Testis (tissue), 3 donors: ENCODE data around the gene ABL1. TPM values are rescaled to one million over a fixed set of nuclear protein-coding genes. Genes with fewer than 3 reads are reported as not detected.

Source experiments
- DNase-seq: peaks from one replicate; pipeline ENCODE4 v3.0.0-alpha.2; 2019
- H3K27ac ChIP-seq, 2 donors: fragments of 200-600 bp; sonication (generic); one replicate each; pipeline ENCODE4 v1.5.1; 2019
- H3K27me3 ChIP-seq: fragments of 200-600 bp; sonication (generic); one replicate; pipeline ENCODE4 v1.5.1; 2019
- H3K36me3 ChIP-seq: fragments of 200-600 bp; sonication (generic); one replicate; pipeline ENCODE4 v1.5.1; 2017; ENCODE audit warnings: low read depth; ENCODE audit errors: missing control alignments
- H3K4me1 ChIP-seq: fragments of 200-600 bp; sonication (generic); one replicate; pipeline ENCODE4 v1.5.1; 2019
- H3K4me3 ChIP-seq, 2 donors: fragments of 200-600 bp; sonication (generic); one replicate each; pipeline ENCODE4 v1.5.1; 2017 to 2019
- H3K9me3 ChIP-seq: fragments of 200-600 bp; sonication (generic); one replicate; pipeline ENCODE4 v1.5.1; 2017
- CTCF ChIP-seq, 3 experiments: fragments of 450-650 bp in 2 of 3; fragments of 200-600 bp in 1 of 3; sonication (generic) in 1 of 3; IDR thresholded peaks; one replicate each; pipeline ENCODE4 v1.5.1; 2016 to 2019; ENCODE audit warnings: antibody characterized with exemption in 3 of 3, mild to moderate bottlenecking in 2 of 3, moderate library complexity in 1 of 3
- POLR2A ChIP-seq: fragments of 450-650 bp; IDR thresholded peaks from one replicate; pipeline ENCODE4 v1.6.1; 2017; ENCODE audit warnings: antibody characterized with exemption, mild to moderate bottlenecking, moderate library complexity
- WGBS, 2 donors: methylation state at CpG; one replicate each; pipeline ENCODE4 v1.1.5; 2018; 5-methylcytosine and 5-hydroxymethylcytosine counted together
- intact Hi-C: fragments of 100-400 bp; cut with DNase I; formaldehyde crosslinking; loops from one replicate; pipeline ENCODE4 v1.15.1; 2023; ENCODE audit warnings: low total_unique reads
- polyA plus RNA-seq: library from polyadenylated mRNA; stranded (reverse); fragments of 350-450 nt; fragmentation: Illumina TruSeq; extraction: RNeasy Lipid Tissue Mini Kit (QIAGEN cat#74804); gene quantifications from one replicate; pipeline ENCODE4 v1.2.3, GENCODE V29; 2014; ENCODE audit warnings: low read depth, low replicate concordance; ENCODE audit not compliant: insufficient read depth
- total RNA-seq, 2 donors: library from RNA; depleted of rRNA; stranded (reverse); fragments of >200 nt; gene quantifications; one replicate each; pipeline ENCODE4 v1.2.3, GENCODE V29; 2016

Gene ABL1
- total and polyA plus RNA-seq, 3 donors from 2014 or later: 51.0 to 65.9 (median 57.2) TPM

GRCh38 chr9:130921989-130922892 lies 87.2 kb downstream of the ABL1 start:
- DNase-seq: no peak
- Histone ChIP-seq H3K27me3 (no peaks in the 10 kb centered on the region), H3K36me3 (no peaks in the 10 kb centered on the region), H3K27ac (no peak overlapping the region), H3K4me3 (no peak overlapping the region), H3K4me1 (peaks cover 17% of the 10 kb centered on the region), H3K9me3 (no peaks in the 10 kb centered on the region)
- intact Hi-C loops: no loop called here
- WGBS, 2 donors: 81 to 82% methylated on average over 26 to 31 of the region's 31 CpGs
- TF ChIP-seq CTCF (IDR thresholded peaks at IDR 0.05): no peak
- TF ChIP-seq POLR2A: no peak

- peaks cover 17% of the 10 kb centered on the region for H3K4me1 ChIP-seq
- no peaks in the 10 kb centered on the region for H3K36me3 ChIP-seq
- intact Hi-C loops: no loop called here
- no peak overlapping the region for H3K4me3 ChIP-seq
- no peaks in the 10 kb centered on the region for H3K27me3 ChIP-seq
- no peak for DNase-seq
- no peaks in the 10 kb centered on the region for H3K9me3 ChIP-seq
- TF ChIP-seq CTCF (IDR thresholded peaks at IDR 0.05) (no peak), POLR2A (no peak)
- no peak overlapping the region for H3K27ac ChIP-seq
- WGBS, 2 donors: 88 to 91% methylated on average over 16 of the region's 16 CpGs
These were observed 88.0 kb downstream of the ABL1 start for GRCh38 chr9:130922893-130923610.

GRCh38 chr9:130923611-130924447 lies 88.8 kb downstream of the ABL1 start:
- Histone ChIP-seq H3K36me3 (no peaks in the 10 kb centered on the region), H3K4me1 (peaks cover 17% of the 10 kb centered on the region), H3K27me3 (no peaks in the 10 kb centered on the region), H3K27ac (no peak overlapping the region), H3K4me3 (no peak overlapping the region), H3K9me3 (no peaks in the 10 kb centered on the region)
- DNase-seq: no peak
- WGBS, 2 donors: 91% methylated on average over 40 of the region's 42 CpGs; no CpG with 5 or more reads in 1 of the 2 donors
- intact Hi-C loops: no loop called here
- TF ChIP-seq POLR2A (no peak), CTCF (IDR thresholded peaks at IDR 0.05) (no peak)

- no peaks in the 10 kb centered on the region for H3K36me3 ChIP-seq
- no peaks in the 10 kb centered on the region for H3K9me3 ChIP-seq
- DNase-seq: no peak
- peaks cover 17% of the 10 kb centered on the region for H3K4me1 ChIP-seq
- H3K4me3 ChIP-seq: no peak overlapping the region
- WGBS, 2 donors: 94 to 95% methylated on average over 4 to 10 of the region's 10 CpGs
- TF ChIP-seq POLR2A (no peak), CTCF (IDR thresholded peaks at IDR 0.05) (no peak)
- H3K27me3 ChIP-seq: no peaks in the 10 kb centered on the region
- intact Hi-C loops: no loop called here
- no peak overlapping the region for H3K27ac ChIP-seq
These were observed 89.4 kb downstream of the ABL1 start for GRCh38 chr9:130924448-130924788.
